ENCODE results near the gene USP9X.
"Not testable (repeated sequence)": the region's sequence is repeated elsewhere in the genome, so short reads cannot be mapped to it uniquely, and the experiment has no call there.

Gene USP9X

GRCh38 chrX:41087201-41087600, 2.0 kb downstream of the USP9X start:
- no peak for DNase-seq

- DNase-seq = no peak
Measured at GRCh38 chrX:41090568-41091238, 5.5 kb downstream of the USP9X start.

- DNase-seq = no peak
Measured at GRCh38 chrX:41092776-41093175, 7.5 kb downstream of the USP9X start.

GRCh38 chrX:41095174-41095573, 9.9 kb downstream of the USP9X start:
- no peak for DNase-seq

DNA sequence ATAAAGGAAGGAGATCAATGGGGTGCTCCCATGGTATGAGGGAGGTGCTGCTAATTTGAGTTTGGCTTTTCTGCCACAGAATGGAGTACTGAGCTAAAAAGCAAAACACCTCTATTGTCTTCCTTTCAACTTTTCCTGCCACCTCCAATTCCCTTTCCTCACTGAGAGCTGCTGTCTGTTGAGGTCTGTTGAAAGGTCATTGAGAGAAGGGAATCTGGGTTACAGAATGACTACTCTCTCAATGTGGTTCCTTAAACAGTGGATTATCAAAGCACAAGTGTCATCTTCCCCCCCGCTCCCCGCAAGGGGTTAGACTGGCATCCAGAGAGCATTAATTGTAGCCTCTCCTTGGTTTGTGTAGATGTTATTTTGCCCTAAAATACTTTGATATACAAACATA, 10.7 kb downstream of the USP9X start:
- DNase-seq = no peak

GRCh38 chrX:41096339-41096955, 11.2 kb downstream of the USP9X start:
- DNase-seq = no peak

GRCh38 chrX:41097326-41097725, 12.1 kb downstream of the USP9X start:
- DNase-seq = no peak

DNA sequence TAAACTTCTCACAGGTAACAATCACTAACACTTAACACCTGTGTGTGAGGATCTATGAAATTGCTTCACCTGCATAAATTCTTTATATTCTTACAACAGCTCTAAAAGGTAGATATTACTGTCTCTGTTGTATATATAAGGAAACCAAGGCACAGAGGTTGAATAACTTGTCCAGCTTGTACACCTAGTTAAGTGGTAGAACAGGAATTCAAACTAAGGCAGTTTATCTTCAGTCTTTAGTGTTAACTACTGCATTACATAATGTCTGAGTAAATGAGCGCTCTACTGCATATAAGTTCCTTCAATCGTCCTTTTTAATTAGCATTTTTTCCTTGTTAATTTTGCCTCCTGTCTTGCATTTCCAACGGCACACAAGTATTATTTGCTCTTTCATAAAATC, 15.0 kb downstream of the USP9X start:
- no peak for DNase-seq

GRCh38 chrX:41100819-41101218, 15.6 kb downstream of the USP9X start:
- DNase-seq = no peak

GRCh38 chrX:41105005-41105404, 19.8 kb downstream of the USP9X start:
- DNase-seq = no peak

- DNase-seq = not testable (repeated sequence)
Measured at GRCh38 chrX:41106257-41106656, 21.0 kb downstream of the USP9X start.

GRCh38 chrX:41108007-41108406, 22.8 kb downstream of the USP9X start:
- no peak for DNase-seq

- no peak for DNase-seq
Measured at GRCh38 chrX:41108463-41109205, 23.4 kb downstream of the USP9X start.

DNA sequence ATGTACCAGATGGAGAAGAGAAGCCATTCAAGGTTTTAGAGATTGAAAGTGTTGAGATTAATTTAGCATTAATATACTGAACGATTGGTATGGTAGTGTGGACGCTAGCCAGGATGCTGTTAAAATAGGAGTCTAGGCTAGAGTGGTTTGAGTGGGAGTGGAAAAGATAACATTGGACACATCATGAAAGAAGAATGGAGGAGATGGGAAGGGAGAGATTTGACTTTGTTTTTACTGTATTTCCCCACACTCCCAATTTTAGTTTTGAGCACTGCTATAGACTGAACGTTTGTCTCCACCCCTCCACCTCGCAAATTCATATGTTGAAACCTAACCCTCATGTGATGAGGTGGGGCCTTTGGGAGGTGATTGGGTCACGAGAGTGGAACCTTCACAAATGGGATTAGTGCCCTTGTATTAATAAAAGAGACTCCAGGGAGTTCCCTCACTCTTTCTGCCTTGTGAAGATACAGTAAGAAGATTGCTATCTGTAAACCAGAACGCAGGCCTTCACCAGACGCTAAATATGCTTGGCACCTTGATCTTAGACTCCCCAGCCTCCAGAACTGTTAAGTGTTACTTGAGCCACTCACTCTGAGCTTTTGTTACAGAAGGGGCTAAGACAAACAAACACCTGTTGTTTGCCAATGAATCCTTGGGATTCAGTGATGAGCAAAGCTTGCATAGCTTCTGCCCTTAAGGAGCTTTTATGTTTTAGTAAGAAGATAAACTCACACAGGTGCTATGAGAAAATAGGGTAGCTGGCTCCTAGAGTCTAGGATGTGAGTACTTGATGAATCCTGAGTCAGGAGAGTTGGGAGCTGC, 25.8 kb downstream of the USP9X start:
- no peak for DNase-seq

GRCh38 chrX:41115104-41115425, 29.8 kb downstream of the USP9X start:
- not testable (repeated sequence) for DNase-seq

DNA sequence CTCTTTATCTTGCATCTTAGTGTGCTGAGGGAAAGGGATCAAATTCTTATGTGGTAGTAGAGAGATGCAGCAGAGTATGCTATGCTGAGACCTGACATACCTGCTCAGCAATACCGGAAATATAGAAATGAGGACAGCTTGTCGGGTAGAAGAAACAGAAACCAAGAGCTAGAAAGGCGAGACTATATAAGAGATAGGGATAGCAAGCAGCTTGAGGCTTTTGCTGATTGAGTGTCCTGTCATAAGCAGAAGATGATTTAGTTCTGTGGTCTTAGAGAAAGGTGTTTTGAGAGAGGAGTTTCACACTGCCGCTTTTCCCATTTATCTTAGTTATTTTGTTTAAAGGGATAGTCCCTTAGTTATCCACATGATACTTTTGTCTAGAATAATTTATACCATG, 31.7 kb downstream of the USP9X start:
- DNase-seq = no peak

DNA sequence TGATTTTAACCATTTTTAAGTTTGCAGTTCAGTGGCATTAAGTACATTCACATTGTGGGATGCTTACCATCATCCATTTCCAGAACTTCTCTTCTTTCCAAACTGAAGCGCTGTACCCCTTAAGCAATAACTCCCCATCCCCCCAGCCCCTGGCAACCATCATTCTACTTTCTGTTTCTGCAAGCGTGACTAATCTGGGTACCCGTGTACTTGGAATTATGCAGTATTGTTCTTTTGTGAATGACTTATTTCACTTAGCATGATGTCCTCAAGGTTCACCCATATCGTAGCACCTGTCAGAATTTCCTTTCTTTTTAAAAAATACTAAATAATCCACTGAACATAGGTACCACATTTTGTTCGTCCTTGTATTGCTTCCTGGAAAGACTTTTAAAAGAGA, 32.9 kb downstream of the USP9X start:
- DNase-seq = no peak

DNA sequence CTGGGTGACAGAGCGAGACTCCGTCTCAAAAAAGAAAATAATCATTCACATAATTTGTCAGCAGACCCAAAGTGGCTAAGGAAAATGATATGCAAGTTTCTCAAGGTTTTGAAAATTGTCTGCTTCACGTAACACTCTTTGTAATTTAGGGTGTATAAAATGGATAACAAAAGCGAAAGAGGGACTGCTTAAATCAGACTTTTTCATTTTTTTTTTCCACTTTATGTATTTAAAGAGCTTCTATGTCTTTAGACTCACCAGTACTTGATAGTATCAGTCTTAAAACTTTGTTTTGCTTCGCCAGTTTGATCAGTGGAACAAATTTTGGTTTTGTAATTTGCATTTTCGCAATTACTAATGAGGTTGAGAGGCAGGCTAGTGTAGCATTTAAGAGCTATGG, 34.6 kb downstream of the USP9X start:
- no peak for DNase-seq

GRCh38 chrX:41121766-41122165, 36.5 kb downstream of the USP9X start:
- no peak for DNase-seq

DNA sequence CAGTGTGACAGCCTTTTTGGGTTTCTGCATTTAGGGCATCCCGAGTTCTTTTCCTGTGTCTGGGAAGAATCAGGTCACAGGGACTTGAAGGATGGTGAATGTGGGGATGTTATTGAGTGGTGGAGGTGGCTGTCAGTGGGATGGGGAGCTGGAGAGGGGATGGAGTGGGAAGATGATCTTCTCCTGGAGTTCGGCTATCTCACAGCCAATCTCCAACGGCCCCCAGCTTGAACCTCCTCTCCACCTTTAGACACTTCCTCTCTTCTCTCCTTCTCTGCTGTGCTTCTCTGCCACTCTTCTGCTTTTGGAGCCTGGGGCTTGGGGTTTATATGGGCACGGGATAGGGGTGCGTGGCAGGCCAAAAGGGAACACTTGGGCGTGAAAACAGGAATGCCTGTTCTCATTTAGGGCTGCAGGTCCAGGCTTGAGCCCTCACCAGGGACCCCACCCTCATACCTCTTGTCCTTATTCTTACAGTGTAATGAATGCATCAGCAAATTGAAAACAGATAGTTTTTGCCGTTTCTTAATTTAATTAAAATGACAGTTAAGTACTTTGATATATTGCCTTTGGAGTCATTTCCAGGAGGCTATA, 37.5 kb downstream of the USP9X start:
- DNase-seq = no peak

DNA sequence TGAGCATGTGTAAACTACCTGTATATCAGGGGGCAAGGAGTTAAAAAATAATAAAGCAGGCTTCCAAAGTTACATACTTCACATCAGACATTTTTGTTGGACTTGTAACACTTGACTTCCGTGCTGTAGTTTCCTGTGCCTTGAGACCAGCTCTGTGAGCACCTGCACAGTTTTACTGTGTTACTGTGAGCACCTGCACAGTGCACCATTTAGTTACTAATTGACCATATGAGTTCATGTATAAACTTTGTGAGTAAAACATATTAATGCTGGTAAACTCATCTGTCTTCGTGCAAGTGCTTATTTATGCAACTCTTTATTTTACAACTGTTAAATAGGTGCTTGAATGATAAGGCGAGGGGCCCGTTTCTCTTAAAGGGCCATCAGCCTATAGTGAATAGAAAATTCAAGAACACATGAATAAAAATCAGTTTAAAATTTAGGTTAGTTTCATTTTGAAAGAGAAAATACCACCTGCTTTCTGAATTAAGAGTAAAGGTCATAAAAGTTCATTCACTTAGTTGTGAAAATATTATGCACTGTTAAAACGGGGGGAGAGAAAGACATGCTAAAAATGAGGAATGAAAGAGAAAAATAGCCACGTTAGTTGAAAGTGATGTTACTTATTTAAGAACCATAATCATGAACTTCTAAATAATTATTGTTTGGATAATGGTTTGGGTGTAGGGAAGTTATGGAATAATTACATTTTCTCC, 42.4 kb downstream of the USP9X start:
- DNase-seq = no peak

DNA sequence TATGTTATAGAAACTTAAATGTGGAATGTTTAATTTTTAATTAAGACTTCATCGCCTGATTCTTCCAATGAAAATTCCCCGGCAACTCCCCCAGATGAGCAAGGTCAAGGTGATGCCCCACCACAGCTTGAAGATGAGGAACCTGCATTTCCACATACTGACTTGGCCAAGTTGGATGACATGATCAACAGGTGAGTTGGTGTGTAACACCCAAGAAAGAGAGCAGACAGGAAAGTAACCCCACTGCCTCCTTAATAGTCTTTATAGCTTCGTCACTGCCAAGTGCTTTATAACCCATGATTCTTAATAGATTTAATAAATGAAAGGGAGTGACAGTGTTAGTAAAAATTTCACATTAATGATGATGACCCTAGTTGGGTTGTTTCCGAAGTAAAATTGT, 43.7 kb downstream of the USP9X start:
- DNase-seq = no peak
